Measurements from ENCODE around the gene CLDN6. TPM values are rescaled to one million over a fixed set of nuclear protein-coding genes. Genes with fewer than 3 reads are reported as not detected.

CLDN6 gene
- total RNA-seq, 1 experiment from 2014 or later, result 0.21 TPM

GRCh38 chr16:2991566-2992261, 26.3 kb downstream of the CLDN6 start:
- Histone ChIP-seq H3K27ac (ENCODE audit: low read depth, low read length, poor library complexity, severe bottlenecking) (no peak overlapping the region), H3K9me3 (ENCODE audit: low read depth, low read length, poor library complexity, severe bottlenecking) (no peaks in the 10 kb centered on the region), H3K27me3 (replicated peaks; ENCODE audit: insufficient read depth, low read depth, low read length, poor library complexity) (peaks cover 8% of the 10 kb centered on the region), H3K4me3 (ENCODE audit: low read depth, low read length, poor library complexity, severe bottlenecking) (no peak overlapping the region), H3K36me3 (ENCODE audit: insufficient read depth, low read length, poor library complexity, severe bottlenecking) (no peaks in the 10 kb centered on the region), H3K4me1 (ENCODE audit: insufficient read depth, low read length, poor library complexity, severe bottlenecking) (no peaks in the 10 kb centered on the region)
- TF ChIP-seq, protein P1, sequence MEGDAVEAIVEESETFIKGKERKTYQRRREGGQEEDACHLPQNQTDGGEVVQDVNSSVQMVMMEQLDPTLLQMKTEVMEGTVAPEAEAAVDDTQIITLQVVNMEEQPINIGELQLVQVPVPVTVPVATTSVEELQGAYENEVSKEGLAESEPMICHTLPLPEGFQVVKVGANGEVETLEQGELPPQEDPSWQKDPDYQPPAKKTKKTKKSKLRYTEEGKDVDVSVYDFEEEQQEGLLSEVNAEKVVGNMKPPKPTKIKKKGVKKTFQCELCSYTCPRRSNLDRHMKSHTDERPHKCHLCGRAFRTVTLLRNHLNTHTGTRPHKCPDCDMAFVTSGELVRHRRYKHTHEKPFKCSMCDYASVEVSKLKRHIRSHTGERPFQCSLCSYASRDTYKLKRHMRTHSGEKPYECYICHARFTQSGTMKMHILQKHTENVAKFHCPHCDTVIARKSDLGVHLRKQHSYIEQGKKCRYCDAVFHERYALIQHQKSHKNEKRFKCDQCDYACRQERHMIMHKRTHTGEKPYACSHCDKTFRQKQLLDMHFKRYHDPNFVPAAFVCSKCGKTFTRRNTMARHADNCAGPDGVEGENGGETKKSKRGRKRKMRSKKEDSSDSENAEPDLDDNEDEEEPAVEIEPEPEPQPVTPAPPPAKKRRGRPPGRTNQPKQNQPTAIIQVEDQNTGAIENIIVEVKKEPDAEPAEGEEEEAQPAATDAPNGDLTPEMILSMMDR (conservative IDR thresholded peaks at IDR 0.05; ENCODE audit: low read depth, low read length), result no peak
- no peak for TF ChIP-seq EZH2 (IDR thresholded peaks at IDR 0.05; ENCODE audit: borderline replicate concordance, low read depth, low read length, poor library complexity, severe bottlenecking)
- no TSS peak for BruUV-seq (replicated peaks)
- ChIA-PET CTCF (no interaction called here), POLR2A (ENCODE audit: low non-redundant PET) (interaction anchor here (0.5 to 0.6 kb wide), 2 partner anchors 119 to 316 kb away, joined by 3 to 4 read pairs; no protein-coding TSS in a partner anchor)
- no peak for DNase-seq (ENCODE audit: low spot score)
- intact Hi-C loops (cut with micrococcal nuclease; ENCODE audit: unreplicated experiment), result no loop called here

- no TSS peak for BruUV-seq (replicated peaks)
Observed at GRCh38 chr16:2990891-2991290, 27.1 kb downstream of the CLDN6 start.

GRCh38 chr16:2988590-2989099, 29.3 kb downstream of the CLDN6 start:
- no peak for DNase-seq (ENCODE audit: low spot score)
- Histone ChIP-seq H3K4me1 (ENCODE audit: insufficient read depth, low read length, poor library complexity, severe bottlenecking) (no peaks in the 10 kb centered on the region), H3K27ac (ENCODE audit: low read depth, low read length, poor library complexity, severe bottlenecking) (no peak overlapping the region), H3K36me3 (ENCODE audit: insufficient read depth, low read length, poor library complexity, severe bottlenecking) (no peaks in the 10 kb centered on the region), H3K9me3 (ENCODE audit: low read depth, low read length, poor library complexity, severe bottlenecking) (no peaks in the 10 kb centered on the region), H3K4me3 (ENCODE audit: low read depth, low read length, poor library complexity, severe bottlenecking) (no peak overlapping the region), H3K27me3 (replicated peaks; ENCODE audit: insufficient read depth, low read depth, low read length, poor library complexity) (no peaks in the 10 kb centered on the region)
- ChIA-PET POLR2A (ENCODE audit: low non-redundant PET) (interaction anchor here (0.6 kb wide), 1 partner anchor 66 kb away, joined by 3 read pairs; no protein-coding TSS in a partner anchor), CTCF (no interaction called here)
- intact Hi-C loops (cut with micrococcal nuclease; ENCODE audit: unreplicated experiment), result no loop called here
- TF ChIP-seq EZH2 (IDR thresholded peaks at IDR 0.05; ENCODE audit: borderline replicate concordance, low read depth, low read length, poor library complexity, severe bottlenecking), result no peak
- TF ChIP-seq, protein P1 (conservative IDR thresholded peaks at IDR 0.05; ENCODE audit: low read depth, low read length), result no peak
- no TSS peak for BruUV-seq (replicated peaks)

More at GRCh38 chr16:2990891-2991290, 27.1 kb downstream of the CLDN6 start:
- Histone ChIP-seq H3K4me1 (ENCODE audit: insufficient read depth, low read length, poor library complexity, severe bottlenecking) (no peaks in the 10 kb centered on the region), H3K36me3 (ENCODE audit: insufficient read depth, low read length, poor library complexity, severe bottlenecking) (no peaks in the 10 kb centered on the region), H3K27me3 (replicated peaks; ENCODE audit: insufficient read depth, low read depth, low read length, poor library complexity) (no peaks in the 10 kb centered on the region), H3K9me3 (ENCODE audit: low read depth, low read length, poor library complexity, severe bottlenecking) (no peaks in the 10 kb centered on the region), H3K4me3 (ENCODE audit: low read depth, low read length, poor library complexity, severe bottlenecking) (no peak overlapping the region), H3K27ac (ENCODE audit: low read depth, low read length, poor library complexity, severe bottlenecking) (no peak overlapping the region)
- ChIA-PET POLR2A (ENCODE audit: low non-redundant PET) (no interaction called here), CTCF (no interaction called here)
- no peak for DNase-seq (ENCODE audit: low spot score)
- intact Hi-C loops (cut with micrococcal nuclease; ENCODE audit: unreplicated experiment), result no loop called here
- TF ChIP-seq, protein P1 (conservative IDR thresholded peaks at IDR 0.05; ENCODE audit: low read depth, low read length), result no peak
- TF ChIP-seq EZH2 (IDR thresholded peaks at IDR 0.05; ENCODE audit: borderline replicate concordance, low read depth, low read length, poor library complexity, severe bottlenecking), result no peak
